ENCODE results near the gene LDB2. TPM values are rescaled to one million over a fixed set of nuclear protein-coding genes. Genes with fewer than 3 reads are reported as not detected.

LDB2 gene
- total and polyA plus RNA-seq, 2 donors (not counting 3 experiments of a cell fraction or from before 2014, with no cell fraction given), result 127 to 223 TPM

DNA sequence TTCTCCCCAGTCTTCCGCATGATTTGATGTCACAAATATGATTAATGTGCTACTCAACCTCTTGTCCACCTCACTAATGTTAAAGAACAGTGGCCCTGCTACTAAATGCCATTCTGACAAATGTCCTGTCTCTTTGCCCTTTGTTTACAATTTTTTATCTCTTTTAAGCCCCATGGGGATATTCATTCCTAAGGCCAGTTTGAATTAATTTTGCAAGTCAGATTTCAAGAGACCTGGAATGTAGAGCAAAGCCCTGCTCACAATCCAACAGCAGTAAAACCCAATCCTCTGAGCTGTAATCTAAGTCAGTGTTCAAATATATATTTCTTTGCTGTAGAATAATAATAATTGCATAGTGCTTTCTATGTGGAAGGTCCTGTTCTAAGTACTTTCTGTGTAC lies 81.2 kb downstream of the LDB2 start:
- intact Hi-C loops (cut with micrococcal nuclease), result no loop called here
- CTCF ChIA-PET, result no interaction called here

More for the DNA sequence above, 81.2 kb downstream of the LDB2 start:
- Histone ChIP-seq H3K9ac (replicated peaks; ENCODE audit: extremely low read depth, insufficient read depth, low read length) (no peak overlapping the region), H4K20me1 (replicated peaks; ENCODE audit: control insufficient read depth, extremely low read depth, insufficient read depth, low read length) (no peaks in the 10 kb centered on the region), H3K36me3 (ENCODE audit: control insufficient read depth in 2 of 2, extremely low read depth in 1 of 2, insufficient read depth in 2 of 2, low read length in 2 of 2) (peaks cover 0 to 3% of the 10 kb centered on the region in 2 experiments), H3K27ac (ENCODE audit: insufficient read depth, low read depth, low read length) (no peak overlapping the region), H2AFZ (ENCODE audit: low read depth, low read length) (no peak overlapping the region), H3K4me1 (ENCODE audit: control insufficient read depth, extremely low read depth, insufficient read depth, low read length) (peaks cover 32% of the 10 kb centered on the region), H3K4me2 (ENCODE audit: insufficient read depth, low read length) (no peak overlapping the region), H3K9me1 (replicated peaks; ENCODE audit: control insufficient read depth, extremely low read depth, insufficient read depth, low read length) (no peaks in the 10 kb centered on the region), H3K4me3 (replicated peaks in 1 of 3; ENCODE audit: insufficient read depth in 1 of 3, low read depth in 1 of 3, low read length in 3 of 3) (no peak overlapping the region), H3K79me2 (ENCODE audit: control insufficient read depth, insufficient read depth, low read length) (no peaks in the 10 kb centered on the region), H3K9me3 (replicated peaks; ENCODE audit: control insufficient read depth, insufficient read depth, low read length) (no peaks in the 10 kb centered on the region), H3K27me3 (ENCODE audit: control insufficient read depth in 2 of 2, insufficient read depth in 2 of 2, low read length in 2 of 2) (no peaks in the 10 kb centered on the region)
- no TSS peak for BruUV-seq (replicated peaks)
- POLR2A ChIA-PET, result no interaction called here
- no peak for TF ChIP-seq MAX (IDR thresholded peaks at IDR 0.05; ENCODE audit: insufficient read depth, insufficient read length)
- no peak for TF ChIP-seq EZH2 (IDR thresholded peaks at IDR 0.05; ENCODE audit: borderline replicate concordance, low read depth, low read length, severe bottlenecking)
- TF ChIP-seq MYC (IDR thresholded peaks at IDR 0.05; ENCODE audit: low read depth, low read length), result no peak
- no peak for TF ChIP-seq CTCF (IDR thresholded peaks at IDR 0.05; ENCODE audit: extremely low read depth in 1 of 2, insufficient read depth in 1 of 2, low read depth in 1 of 2, low read length in 2 of 2)
- TF ChIP-seq GATA2 (IDR thresholded peaks at IDR 0.05; ENCODE audit: insufficient read depth, insufficient read length, low read depth, low read length), result no peak
- no peak for TF ChIP-seq POLR2A (IDR thresholded peaks at IDR 0.05; ENCODE audit: low read depth, low read length)
- no peak for TF ChIP-seq JUN (IDR thresholded peaks at IDR 0.05; ENCODE audit: borderline replicate concordance, insufficient read depth, insufficient read length, low read depth)
- TF ChIP-seq POLR2AphosphoS5 (IDR thresholded peaks at IDR 0.05; ENCODE audit: insufficient read depth, low read depth, low read length), result no peak
- TF ChIP-seq FOS (IDR thresholded peaks at IDR 0.05; ENCODE audit: borderline replicate concordance, insufficient read depth, low read length), result no peak
- dilution Hi-C loops (cut with MboI; ENCODE audit: extremely low pct_ligation_motif_present, low sequenced_read_pairs), result no loop called here
- FAIRE-seq, result no peak
- DNase-seq (ENCODE audit: low read depth, low spot score), result no peak
